IPS-20b (cell line): ENCODE measurements around the gene LETMD1.

ENCODE experiments used
- H3K27ac ChIP-seq: one replicate; pipeline ENCODE4 v1.5.1; 2013; ENCODE audit warnings: low read length
- H3K27me3 ChIP-seq: 2 replicates; pipeline ENCODE4 v1.6.1; 2013; ENCODE audit warnings: mild to moderate bottlenecking, low read length, inconsistent platforms; ENCODE audit not compliant: insufficient read depth
- H3K36me3 ChIP-seq: 2 replicates; pipeline ENCODE4 v1.6.1; 2013; ENCODE audit warnings: low read depth, mild to moderate bottlenecking, inconsistent platforms, low read length, moderate library complexity; ENCODE audit not compliant: insufficient read depth
- H3K4me1 ChIP-seq: 2 replicates; pipeline ENCODE4 v1.6.1; 2013; ENCODE audit warnings: mild to moderate bottlenecking, control low read depth, inconsistent platforms, low read length, moderate library complexity; ENCODE audit not compliant: insufficient read depth
- H3K4me3 ChIP-seq: 2 replicates; pipeline ENCODE4 v1.5.1; 2013; ENCODE audit warnings: mild to moderate bottlenecking, low read length, inconsistent platforms
- H3K9ac ChIP-seq: 2 replicates; pipeline ENCODE4 v1.6.1; 2013; ENCODE audit warnings: low read depth, mild to moderate bottlenecking, inconsistent platforms, low read length, moderate library complexity
- H3K9me3 ChIP-seq: 2 replicates; pipeline ENCODE4 v1.6.1; 2013; ENCODE audit warnings: mild to moderate bottlenecking, low read depth, low read length, inconsistent platforms; ENCODE audit not compliant: insufficient read depth

LETMD1 gene

DNA sequence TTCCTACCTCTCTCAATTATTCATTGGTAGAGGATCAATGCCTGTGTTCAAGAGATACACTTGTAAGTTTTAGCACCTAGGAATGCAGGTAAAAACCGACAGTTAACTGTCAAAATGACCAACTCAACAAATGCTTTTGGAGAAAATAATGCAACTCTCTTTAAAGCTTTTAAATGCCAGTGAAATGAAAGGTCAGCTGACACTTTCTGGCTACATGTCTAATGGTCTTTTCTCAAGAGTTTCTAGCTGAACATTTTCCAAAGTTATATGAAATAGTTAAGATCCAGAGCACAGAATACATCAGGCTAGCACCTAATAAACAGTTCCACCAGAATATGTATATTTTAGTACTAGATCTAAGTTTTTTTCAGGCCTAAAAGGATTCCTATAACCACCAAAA, 33.3 kb downstream of the LETMD1 start:
- H3K27ac ChIP-seq = no peak overlapping the region
- H3K27me3 ChIP-seq = no peaks in the 10 kb centered on the region
- no peaks in the 10 kb centered on the region for H3K9me3 ChIP-seq
- H3K4me3 ChIP-seq = peak overlapping the region; percentile 83; the same call in 1 of the 2 replicates
- peaks cover 13% of the 10 kb centered on the region for H3K4me1 ChIP-seq
- no peak overlapping the region; the same call in 1 of the 2 replicates for H3K9ac ChIP-seq
- 0 out of 2 replicates have a peak, but pooled peaks cover under 1% of the 10 kb centered on the region for H3K36me3 ChIP-seq

DNA sequence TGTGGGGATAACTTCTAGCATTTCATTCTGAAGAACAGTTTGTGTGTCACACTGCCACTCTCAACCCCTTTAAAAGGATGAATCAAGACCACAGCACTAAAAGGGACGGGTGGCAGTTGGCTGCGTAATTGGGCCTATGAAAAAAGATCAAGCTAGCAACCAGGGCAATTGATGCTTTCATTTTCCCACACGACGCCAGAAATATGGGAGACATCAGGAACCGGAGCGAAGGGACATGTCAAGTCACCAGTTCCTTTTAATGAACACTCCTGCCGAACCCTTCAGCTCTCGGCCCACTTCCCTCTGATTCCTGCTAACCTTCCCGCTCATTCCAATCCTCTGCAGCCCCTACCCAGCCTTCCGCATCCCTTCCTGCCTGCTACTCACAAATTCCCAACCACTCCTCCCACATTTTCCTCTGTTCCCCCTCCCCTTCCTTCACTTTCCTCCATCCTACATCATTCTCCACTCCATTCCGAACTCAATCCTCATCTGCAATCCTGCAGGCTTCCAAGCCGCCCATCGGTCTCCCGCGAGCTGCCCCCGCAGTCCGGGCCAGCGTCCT, 34.5 kb downstream of the LETMD1 start:
- no peaks in the 10 kb centered on the region for H3K36me3 ChIP-seq
- H3K9ac ChIP-seq = peak overlapping the region; percentile 85; the same call in 1 of the 2 replicates
- no peaks in the 10 kb centered on the region for H3K27me3 ChIP-seq
- H3K27ac ChIP-seq = peak overlapping the region; percentile 43
- H3K4me3 ChIP-seq = peak overlapping the region; percentile 83
- no peaks in the 10 kb centered on the region for H3K9me3 ChIP-seq
- peaks cover 13% of the 10 kb centered on the region for H3K4me1 ChIP-seq

DNA sequence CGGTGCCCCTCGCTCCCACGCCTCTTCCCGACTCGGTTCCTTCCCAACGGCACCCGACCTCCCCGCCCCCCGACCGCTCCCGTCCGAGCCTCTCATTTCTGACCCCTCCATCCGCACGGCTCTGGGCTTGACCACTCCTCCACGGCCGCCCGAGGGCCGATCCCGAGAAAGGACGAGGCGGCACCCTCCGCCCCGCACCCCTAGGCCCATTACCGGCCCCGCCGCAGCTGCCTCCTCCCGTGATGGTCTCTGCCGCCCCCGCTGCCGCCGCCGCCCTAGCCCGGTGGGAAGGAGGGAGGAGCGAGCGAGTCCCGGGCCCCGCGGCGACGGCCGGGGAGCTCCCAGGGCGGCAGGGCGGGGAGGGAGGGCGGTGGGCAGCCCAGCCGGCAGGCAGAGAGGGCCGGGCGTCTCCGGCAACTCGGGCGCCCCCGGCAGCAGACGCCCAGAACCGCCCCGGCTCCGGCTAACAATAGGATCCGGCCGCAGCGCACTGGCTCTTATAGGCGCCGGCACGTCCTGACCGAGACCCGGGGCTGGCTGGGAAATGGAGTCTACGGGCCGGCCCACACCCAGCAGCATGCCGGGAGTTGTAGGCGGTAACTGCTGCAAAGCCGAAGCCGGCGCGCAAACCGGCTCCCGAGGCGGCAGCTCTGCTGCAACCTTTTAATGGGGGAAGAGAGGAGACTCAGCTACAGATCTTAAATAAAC, 35.2 kb downstream of the LETMD1 start, which contains the start of gene CSRNP2:
Gene CSRNP2, minus strand, starts transcription at position 471 of the 708 bp plus-strand sequence. CDS start 7,035 bp downstream, outside the sequence.
- Histone ChIP-seq H3K9me3 (no peaks in the 10 kb centered on the region), H3K36me3 (no peaks in the 10 kb centered on the region), H3K4me3 (peak within 1 kb of the TSS; percentile 83), H3K27me3 (no peaks in the 10 kb centered on the region), H3K27ac (peak within 1 kb of the TSS; percentile 43), H3K4me1 (peaks cover 13% of the 10 kb centered on the region), H3K9ac (peak within 1 kb of the TSS; percentile 85; the same call in 1 of the 2 replicates)

DNA sequence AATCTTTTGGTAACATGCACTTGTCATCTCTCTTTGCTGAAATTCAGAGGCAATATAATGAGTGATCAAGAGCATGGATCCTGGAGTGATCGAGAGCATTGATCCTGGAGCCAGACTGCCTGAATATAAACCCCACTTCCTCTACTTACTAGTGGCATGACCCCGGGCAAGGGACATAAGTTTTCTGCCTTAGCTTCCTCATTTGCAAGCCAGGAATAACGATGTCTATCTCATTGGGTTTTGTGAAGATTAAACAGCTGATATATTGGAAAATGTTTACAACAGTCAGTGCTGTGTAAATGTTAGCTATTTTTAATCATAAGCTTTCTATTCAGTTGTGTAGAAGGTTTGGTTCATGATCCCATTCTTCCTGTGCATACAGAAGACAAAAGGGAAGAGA, 37.6 kb downstream of the LETMD1 start:
- Histone ChIP-seq H3K36me3 (no peaks in the 10 kb centered on the region), H3K4me1 (peaks cover 13% of the 10 kb centered on the region), H3K4me3 (no peak overlapping the region), H3K9me3 (no peaks in the 10 kb centered on the region), H3K27me3 (no peaks in the 10 kb centered on the region), H3K9ac (no peak overlapping the region), H3K27ac (no peak overlapping the region)

DNA sequence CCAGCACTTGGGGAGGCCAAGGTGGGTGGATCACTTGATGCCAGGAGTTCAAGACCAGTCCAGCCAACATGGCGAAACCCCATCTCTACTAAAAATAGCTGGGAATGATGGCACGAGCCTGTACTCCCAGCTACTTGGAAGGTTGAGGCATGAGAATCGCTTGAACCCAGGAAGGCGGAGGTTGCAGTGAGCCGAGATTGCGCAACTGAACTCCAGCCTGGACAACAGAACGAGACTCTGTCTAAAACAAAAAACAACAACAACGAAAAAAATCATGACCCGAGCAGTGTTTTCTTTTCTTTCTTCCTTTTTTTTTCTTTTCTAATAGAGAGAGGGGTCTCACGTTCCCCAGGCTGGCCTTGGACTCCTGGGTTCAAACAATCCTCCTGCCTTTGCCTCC, 38.8 kb downstream of the LETMD1 start:
- Histone ChIP-seq H3K4me1 (peaks cover 6% of the 10 kb centered on the region), H3K9ac (no peak overlapping the region), H3K4me3 (no peak overlapping the region), H3K9me3 (no peaks in the 10 kb centered on the region), H3K27me3 (no peaks in the 10 kb centered on the region), H3K27ac (no peak overlapping the region), H3K36me3 (0 out of 2 replicates have a peak, but pooled peaks cover 4% of the 10 kb centered on the region)

DNA sequence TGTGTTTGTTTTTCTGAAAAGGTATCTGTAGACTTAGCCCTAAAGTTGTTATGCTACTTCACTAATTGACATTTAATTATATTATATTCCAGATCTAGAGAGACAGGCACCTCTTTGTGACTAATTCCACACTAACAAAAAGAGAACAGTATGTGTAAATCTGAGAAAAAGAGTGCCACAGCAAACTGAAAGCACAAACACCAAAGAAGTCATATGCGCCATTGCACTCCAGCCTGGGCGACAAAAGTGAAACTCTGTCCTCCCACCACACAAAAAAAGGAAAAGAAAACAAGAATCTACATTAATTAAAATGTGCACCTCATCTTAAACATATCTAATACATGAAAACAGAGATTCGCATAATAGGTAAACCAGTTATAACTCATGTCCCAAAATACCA, 39.7 kb downstream of the LETMD1 start:
- H3K9me3 ChIP-seq = no peaks in the 10 kb centered on the region
- H3K4me3 ChIP-seq = no peak overlapping the region
- peaks cover 2% of the 10 kb centered on the region; the same call in 1 of the 2 replicates for H3K4me1 ChIP-seq
- H3K27ac ChIP-seq = no peak overlapping the region
- H3K27me3 ChIP-seq = no peaks in the 10 kb centered on the region
- H3K36me3 ChIP-seq = 0 out of 2 replicates have a peak, but pooled peaks cover 5% of the 10 kb centered on the region
- H3K9ac ChIP-seq = no peak overlapping the region

DNA sequence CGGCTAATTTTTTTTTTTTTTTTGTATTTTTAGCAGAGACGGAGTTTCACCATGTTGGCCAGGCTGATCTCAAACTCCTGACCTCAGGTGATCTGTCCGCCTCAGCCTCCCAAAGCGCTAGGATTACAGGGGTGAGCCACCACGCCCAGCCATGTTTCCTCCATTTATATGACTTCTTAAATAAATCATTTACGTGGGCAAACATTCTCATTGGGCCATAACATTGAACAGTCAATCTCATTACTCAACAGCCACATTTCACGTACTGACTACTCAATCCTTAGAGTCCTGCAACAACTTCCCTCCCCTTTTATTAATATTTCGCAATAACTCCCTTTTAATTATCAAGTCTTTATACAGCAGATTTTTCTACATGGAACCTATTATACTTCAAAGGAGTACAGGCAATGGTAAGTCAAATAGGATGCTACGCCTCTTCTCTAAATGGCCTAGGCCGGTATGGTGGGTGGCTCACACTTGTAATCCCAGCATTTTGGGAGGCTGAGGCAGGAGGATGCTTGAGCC, 42.6 kb downstream of the LETMD1 start:
- Histone ChIP-seq H3K27me3 (no peaks in the 10 kb centered on the region), H3K9me3 (no peaks in the 10 kb centered on the region), H3K4me3 (no peak overlapping the region), H3K27ac (no peak overlapping the region), H3K9ac (no peak overlapping the region), H3K36me3 (peaks cover 28% of the 10 kb centered on the region), H3K4me1 (no peaks in the 10 kb centered on the region)

GRCh38 chr12:51098611-51099010, 50.5 kb downstream of the LETMD1 start:
- H3K27ac ChIP-seq = no peak overlapping the region
- no peaks in the 10 kb centered on the region for H3K9me3 ChIP-seq
- no peak overlapping the region for H3K9ac ChIP-seq
- no peaks in the 10 kb centered on the region for H3K27me3 ChIP-seq
- no peaks in the 10 kb centered on the region for H3K4me1 ChIP-seq
- peaks cover 95% of the 10 kb centered on the region for H3K36me3 ChIP-seq
- no peak overlapping the region for H3K4me3 ChIP-seq

DNA sequence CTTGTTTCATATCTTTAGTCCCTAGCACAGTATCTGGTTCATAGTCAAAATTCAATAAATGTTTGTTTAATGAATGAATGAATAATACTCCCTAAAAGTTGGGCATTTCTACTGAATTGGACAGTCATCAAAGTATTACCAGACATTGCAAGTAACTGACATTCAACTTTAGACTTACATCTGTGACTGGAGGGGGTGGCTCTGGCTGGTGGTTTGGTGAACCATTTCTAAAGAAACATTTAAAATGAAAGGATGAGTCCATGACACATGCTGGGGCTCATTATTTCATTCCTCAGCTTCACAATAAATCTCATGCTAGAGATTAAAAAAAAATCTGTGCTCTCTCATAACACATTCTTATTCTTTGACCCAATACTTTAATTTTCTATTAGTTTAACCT, 55.9 kb downstream of the LETMD1 start:
- Histone ChIP-seq H3K4me3 (no peak overlapping the region), H3K4me1 (no peaks in the 10 kb centered on the region), H3K9me3 (no peaks in the 10 kb centered on the region), H3K9ac (no peak overlapping the region), H3K27me3 (no peaks in the 10 kb centered on the region), H3K27ac (no peak overlapping the region), H3K36me3 (peaks cover 91% of the 10 kb centered on the region)

DNA sequence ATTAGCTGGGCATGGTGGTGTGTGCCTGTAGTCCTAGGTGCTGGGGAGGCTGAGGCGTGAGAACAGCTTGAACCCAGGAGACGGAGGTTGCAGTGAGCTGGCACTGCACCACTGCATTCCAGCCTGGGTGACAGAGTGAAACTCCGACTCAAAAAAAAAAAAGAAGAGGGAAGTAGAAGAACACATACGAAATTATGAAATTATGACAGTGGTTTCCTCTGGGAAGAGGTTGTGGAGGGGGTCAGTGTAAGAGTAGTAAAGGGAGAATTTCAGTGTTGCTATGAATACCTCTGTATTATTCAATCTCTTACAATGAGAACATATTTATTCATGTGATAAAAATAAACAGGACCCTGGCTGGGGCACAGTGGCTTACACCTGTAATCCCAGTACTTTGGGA, 60.0 kb downstream of the LETMD1 start:
- Histone ChIP-seq H3K4me1 (no peaks in the 10 kb centered on the region), H3K4me3 (no peak overlapping the region), H3K27me3 (no peaks in the 10 kb centered on the region), H3K27ac (no peak overlapping the region), H3K36me3 (peaks cover 87% of the 10 kb centered on the region), H3K9ac (no peak overlapping the region), H3K9me3 (no peaks in the 10 kb centered on the region)
